Activated CD8-positive, alpha-beta memory T cell treated with anti-CD3 and anti-CD28 coated beads, Interleukin-2, amount 50 U/mL, for 24 hours (primary cell): ENCODE data around the gene PAPOLA.

Source experiments
- DNase-seq: peaks from one replicate; pipeline ENCODE4 v3.0.0-alpha.2; 2020; ENCODE audit errors: extremely low read depth

PAPOLA gene

GRCh38 chr14:96565811-96566210 lies 63.6 kb downstream of the PAPOLA start:
- no peak for DNase-seq

GRCh38 chr14:96567289-96567899 lies 65.2 kb downstream of the PAPOLA start:
- no peak for DNase-seq

- no peak for DNase-seq
Measured at GRCh38 chr14:96568621-96569020, 66.4 kb downstream of the PAPOLA start.

- no peak for DNase-seq
Measured at GRCh38 chr14:96571311-96571710, 69.1 kb downstream of the PAPOLA start.

GRCh38 chr14:96573473-96574100 lies 71.4 kb downstream of the PAPOLA start:
- DNase-seq, result no peak

- DNase-seq, result no peak
Measured at GRCh38 chr14:96574171-96574632, 72.0 kb downstream of the PAPOLA start.

- no peak for DNase-seq
Measured at GRCh38 chr14:96574633-96575632, 72.8 kb downstream of the PAPOLA start.

GRCh38 chr14:96576359-96576758 lies 74.2 kb downstream of the PAPOLA start:
- DNase-seq, result no peak

- DNase-seq, result no peak
Measured at GRCh38 chr14:96576937-96577336, 74.8 kb downstream of the PAPOLA start.

GRCh38 chr14:96578619-96579018 lies 76.4 kb downstream of the PAPOLA start:
- DNase-seq, result no peak

GRCh38 chr14:96579358-96579757 lies 77.2 kb downstream of the PAPOLA start:
- DNase-seq, result no peak

- DNase-seq, result no peak
Measured at GRCh38 chr14:96579855-96580254, 77.7 kb downstream of the PAPOLA start.

- no peak for DNase-seq
Measured at GRCh38 chr14:96580566-96580965, 78.4 kb downstream of the PAPOLA start.

GRCh38 chr14:96581026-96581425 lies 78.8 kb downstream of the PAPOLA start:
- DNase-seq, result no peak

- no peak for DNase-seq
Measured at GRCh38 chr14:96581902-96582301, 79.7 kb downstream of the PAPOLA start.

- no peak for DNase-seq
Measured at GRCh38 chr14:96582411-96582961, 80.3 kb downstream of the PAPOLA start.

- no peak for DNase-seq
Measured at GRCh38 chr14:96582995-96583394, 80.8 kb downstream of the PAPOLA start.

GRCh38 chr14:96583569-96584041 lies 81.4 kb downstream of the PAPOLA start:
- no peak for DNase-seq

- no peak for DNase-seq
Measured at GRCh38 chr14:96584199-96584906, 82.2 kb downstream of the PAPOLA start.

GRCh38 chr14:96584907-96585671 lies 82.9 kb downstream of the PAPOLA start:
- DNase-seq, result no peak

- no peak for DNase-seq
Measured at GRCh38 chr14:96585672-96586013, 83.5 kb downstream of the PAPOLA start.
